HG03571 (cell line): ENCODE results near the gene HEXD.
A peak's percentile ranks its signal among the peaks of the same experiment; 100 is the strongest.
"Not testable (repeated sequence)": the region's sequence is repeated elsewhere in the genome, so short reads cannot be mapped to it uniquely, and the experiment has no call there.

ENCODE experiments used
- ATAC-seq: cut with Tn5 transposase; IDR thresholded peaks from one replicate; pipeline ENCODE4 v1.9.1; 2021; ENCODE audit not compliant: unreplicated experiment

HEXD gene

GRCh38 chr17:82418001-82418986 lies at the start of gene HEXD, which contains the start of gene OGFOD3:
Gene HEXD, plus strand, starts transcription at chr17:82418347. Its CDS starts 1,453 bp downstream, at chr17:82419800.
Gene OGFOD3, minus strand, starts transcription at chr17:82418586. Its CDS starts 101 bp downstream, at chr17:82418485.
- peak; percentile 74 for ATAC-seq

DNA sequence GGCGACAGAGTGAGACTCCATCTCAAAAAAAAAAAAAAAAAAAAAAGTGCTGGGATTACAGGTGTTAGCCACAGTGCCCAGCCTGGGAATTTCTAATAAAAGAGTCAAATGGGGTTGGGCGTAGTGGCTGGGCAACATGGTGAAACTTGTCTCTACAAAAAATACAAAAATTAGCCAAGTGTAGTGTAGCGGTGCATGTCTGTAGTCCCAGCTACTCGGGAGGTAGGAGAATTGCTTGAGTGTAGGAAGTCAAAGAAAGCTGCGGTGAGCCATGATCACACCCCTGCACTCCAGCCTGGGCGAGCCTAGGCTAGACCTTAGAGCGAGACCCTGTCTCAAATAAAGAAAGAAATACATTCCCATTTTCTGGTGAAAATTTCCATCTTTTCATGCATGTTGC lies 48.9 kb upstream of the HEXD start:
- ATAC-seq, result no peak

GRCh38 chr17:82370471-82371332 lies 47.4 kb upstream of the HEXD start:
- ATAC-seq, result no peak

DNA sequence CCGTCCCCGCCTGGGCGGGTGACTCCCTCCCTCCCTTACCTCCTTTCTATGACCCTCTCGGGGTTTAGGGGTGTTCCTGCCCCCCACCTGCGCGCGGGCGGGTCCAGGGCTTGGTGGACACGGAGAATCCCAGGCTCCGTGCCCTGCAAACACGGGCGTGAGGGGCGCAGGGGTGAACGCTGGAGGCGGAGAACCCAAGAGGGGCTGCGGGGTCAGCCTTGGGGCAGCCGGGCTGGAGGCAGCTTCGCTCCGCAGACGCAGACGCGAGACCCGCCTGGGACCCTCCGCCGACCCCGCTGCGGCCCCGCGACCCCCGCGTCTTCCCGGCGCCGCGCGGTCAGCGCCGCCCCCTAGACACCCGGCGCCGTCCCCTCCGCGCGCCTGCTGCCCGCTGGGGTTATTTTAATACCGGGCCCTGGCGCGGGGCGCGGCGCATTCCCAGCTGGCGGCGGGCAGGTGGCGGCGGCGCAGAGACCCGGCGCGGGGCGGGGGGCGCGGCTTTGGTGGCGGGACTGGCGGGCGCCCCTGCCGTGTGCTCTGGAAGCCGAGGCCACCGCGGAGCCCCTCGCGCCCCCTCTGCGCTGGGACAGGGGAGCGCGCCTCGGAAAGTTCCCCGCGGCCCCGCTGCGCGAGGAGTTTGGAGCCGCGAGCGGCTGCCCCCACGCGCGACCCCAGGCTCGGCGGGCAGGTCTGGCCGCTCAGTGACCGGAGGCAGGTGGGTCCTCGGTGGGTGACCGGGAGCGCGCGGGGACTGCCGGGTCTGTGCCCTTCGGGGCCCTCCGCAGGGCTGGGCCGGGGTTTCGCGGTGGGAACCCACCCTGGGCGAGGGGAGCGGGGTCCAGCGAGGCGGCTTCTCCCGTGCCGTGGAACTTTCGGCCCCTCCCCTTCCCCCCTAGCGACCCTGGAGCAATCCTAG lies 46.6 kb upstream of the HEXD start, which contains the start of gene UTS2R:
Gene UTS2R, plus strand, starts transcription at position 433 of the 916 bp plus-strand sequence. CDS start 2,560 bp downstream, outside the sequence.
- ATAC-seq, result no peak

DNA sequence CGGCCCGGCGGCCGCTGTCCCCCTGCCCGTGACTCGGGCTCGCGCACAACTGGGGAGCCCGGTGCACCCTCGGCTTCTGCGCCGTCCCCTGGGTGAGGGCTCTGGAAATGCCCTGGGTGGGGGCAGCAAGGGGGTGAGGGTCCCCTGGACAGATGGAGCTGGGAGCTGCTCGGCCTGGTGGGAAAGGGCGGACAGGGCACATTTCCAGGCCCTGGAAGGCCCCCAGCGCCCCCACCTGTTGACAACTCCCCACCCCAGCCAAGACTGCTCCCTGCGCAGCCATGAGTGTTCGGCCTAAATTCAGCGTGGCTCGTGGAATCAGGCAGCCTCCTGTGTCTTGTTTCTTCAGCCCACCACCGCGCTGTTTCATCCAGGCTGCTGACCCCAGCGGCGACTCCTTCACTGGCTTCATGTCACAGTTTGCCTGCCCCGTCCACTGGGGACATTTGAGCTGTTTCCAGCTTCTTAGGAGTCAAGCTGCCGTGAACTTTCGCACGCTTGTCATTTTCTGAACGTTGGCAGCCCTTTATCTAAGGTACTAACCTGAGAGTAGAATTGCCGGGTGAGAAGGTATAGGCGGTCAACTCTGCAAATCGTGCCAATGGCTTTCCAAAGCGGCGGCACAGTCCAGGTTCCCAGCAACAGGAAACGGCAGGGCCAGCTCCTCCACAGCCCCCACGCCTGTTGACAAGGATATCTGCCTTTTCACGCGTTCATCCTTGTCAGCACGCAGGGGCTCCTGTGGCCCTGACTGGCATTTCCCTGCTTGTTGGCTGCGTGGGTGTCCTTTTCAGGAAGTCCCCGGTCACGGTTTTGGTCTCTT lies 45.7 kb upstream of the HEXD start:
- ATAC-seq, result no peak

DNA sequence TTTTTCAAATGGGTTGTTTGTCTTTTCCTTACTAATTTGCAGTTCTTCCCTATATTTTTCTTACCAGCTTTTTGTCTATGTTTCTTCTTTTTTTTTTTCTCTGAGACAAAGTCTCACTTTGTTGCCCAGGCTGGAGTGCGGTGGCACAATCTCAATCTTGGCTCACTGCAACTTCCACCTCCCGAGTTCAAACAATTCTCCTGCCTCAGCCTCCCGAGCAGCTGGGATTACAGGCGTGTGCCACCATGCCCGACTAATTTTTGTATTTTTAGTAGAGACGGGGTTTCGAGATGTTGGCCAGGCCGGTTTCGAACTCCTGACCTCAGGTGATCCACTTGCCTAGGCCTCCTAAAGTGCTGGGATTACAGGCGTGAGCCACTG lies 45.1 kb upstream of the HEXD start:
- not testable (repeated sequence) for ATAC-seq

- ATAC-seq, result no peak
Observed at GRCh38 chr17:82373731-82374625, 44.2 kb upstream of the HEXD start.

- no peak for ATAC-seq
Observed at GRCh38 chr17:82374626-82375331, 43.4 kb upstream of the HEXD start.

DNA sequence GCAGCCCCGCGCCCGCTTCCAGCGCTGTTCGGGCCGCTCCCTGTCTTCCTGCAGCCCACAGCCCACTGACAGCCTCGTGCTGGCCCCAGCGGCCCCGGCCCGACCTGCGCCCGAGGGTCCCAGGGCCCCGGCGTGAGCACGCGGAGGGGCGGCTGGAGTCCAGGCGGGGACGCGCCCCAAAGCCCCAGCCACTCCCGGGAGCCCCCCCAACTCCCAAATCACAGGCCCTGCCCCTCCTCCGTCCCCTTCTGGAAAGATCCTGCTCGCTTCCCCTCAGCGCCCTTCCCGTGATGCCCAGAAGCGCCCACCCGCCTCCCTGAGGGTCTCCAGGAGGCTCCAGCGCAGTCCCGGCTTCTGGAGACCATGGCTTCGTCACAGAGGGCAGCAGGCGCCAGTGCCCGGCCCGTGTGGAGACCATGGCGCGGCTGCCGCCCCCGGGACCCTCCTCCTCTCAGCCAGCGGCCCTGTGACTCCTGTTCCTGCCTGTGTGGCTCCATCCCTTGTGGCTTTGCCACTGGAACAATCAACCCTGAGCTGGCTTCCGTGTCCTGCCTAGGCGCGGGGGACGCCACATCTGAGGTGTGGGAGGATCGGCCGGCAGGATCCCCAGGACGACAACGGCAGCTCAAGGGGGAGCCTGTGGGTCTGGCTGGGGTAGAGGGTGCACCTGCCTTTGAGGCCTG lies 42.6 kb upstream of the HEXD start:
- ATAC-seq, result no peak

- ATAC-seq, result no peak
Observed at GRCh38 chr17:82376042-82376730, 42.0 kb upstream of the HEXD start.

DNA sequence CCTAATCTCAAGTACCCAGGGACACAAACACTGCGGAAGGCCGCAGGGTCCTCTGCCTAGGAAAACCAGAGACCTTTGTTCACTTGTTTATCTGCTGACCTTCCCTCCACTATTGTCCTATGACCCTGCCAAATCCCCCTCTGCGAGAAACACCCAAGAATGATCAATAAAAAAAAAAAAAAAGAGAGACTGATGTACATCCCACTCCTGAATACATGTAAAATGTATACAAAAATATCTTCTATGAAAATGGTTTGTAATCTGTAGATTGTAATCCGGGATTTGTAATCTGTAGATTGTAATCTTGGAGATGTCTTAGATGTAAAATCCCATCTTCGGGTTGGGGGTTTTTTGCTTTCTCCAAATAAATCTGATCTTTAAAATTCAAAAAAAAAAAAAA lies 40.9 kb upstream of the HEXD start:
- not testable (repeated sequence) for ATAC-seq

GRCh38 chr17:82377924-82378740 lies 40.0 kb upstream of the HEXD start:
- no peak for ATAC-seq

GRCh38 chr17:82378741-82379021 lies 39.5 kb upstream of the HEXD start:
- no peak for ATAC-seq

DNA sequence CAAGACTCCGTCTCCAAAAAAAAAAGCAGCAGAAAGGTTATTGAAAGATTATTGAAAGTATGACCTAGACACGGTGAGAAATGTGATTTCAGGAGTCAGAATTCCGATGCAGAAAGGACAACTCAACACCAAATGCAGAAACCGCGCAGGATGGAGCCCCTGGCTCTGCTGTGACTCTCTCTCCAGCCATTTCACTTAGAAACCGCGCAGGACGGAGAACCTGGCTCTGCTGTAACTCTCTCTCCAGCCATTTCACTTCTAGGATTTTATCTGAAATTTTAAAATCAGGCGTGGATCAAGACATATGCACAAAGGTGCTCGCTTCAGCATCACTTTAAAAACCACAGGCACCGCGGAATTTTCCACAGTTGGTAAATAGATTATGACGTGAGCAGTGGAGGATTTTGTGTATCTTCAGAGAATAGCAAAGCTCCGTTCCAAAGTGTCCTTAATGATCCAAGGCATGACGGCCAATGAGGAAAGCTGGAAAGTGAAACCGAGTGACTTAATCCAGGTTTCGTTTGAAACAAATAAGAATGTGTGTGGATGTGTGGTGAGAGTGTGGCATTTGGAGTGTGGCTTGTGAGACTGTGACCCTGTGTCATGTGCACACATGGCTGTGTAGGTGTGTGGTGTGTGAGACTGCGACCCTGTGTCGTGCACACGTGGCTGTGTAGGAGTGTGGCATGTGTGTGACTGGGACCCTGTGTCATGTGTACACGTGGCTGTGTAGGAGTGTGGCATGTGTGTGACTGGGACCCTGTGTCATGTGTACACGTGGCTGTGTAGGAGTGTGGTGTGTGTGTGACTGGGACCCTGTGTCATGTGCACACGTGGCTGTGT lies 37.1 kb upstream of the HEXD start:
- ATAC-seq, result no peak

DNA sequence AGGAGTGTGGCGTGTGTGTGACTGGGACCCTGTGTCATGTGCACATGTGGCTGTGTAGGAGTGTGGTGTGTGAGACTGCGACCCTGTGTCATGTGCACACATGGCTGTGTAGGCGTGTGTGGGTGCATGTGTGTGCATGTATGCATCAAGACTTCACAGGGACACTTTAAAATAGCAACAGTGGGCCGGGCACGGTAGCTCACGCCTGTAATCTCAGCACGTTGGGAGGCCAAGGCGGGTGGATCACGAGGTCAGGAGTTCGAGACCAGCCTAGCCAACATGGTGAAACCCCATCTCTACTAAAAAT lies 36.5 kb upstream of the HEXD start:
- not testable (repeated sequence) for ATAC-seq
